22Rv1 (cell line): ENCODE measurements around the gene TIMM8B.

Experiments used
- CTCF ChIP-seq: fragments of 450-650 bp; IDR thresholded peaks from 2 replicates; pipeline ENCODE4 v1.5.1; 2017; ENCODE audit warnings: mild to moderate bottlenecking
- ZFX ChIP-seq: fragments of 450-650 bp; IDR thresholded peaks from 2 replicates; pipeline ENCODE4 v1.6.1; 2017; ENCODE audit warnings: antibody characterized with exemption, borderline replicate concordance

GRCh38 chr11:112115386-112115785 is 28.8 kb upstream of the TIMM8B start:
- TF ChIP-seq ZFX = no peak
- no peak for TF ChIP-seq CTCF
